ENCODE results near the gene PARPBP.

DNA sequence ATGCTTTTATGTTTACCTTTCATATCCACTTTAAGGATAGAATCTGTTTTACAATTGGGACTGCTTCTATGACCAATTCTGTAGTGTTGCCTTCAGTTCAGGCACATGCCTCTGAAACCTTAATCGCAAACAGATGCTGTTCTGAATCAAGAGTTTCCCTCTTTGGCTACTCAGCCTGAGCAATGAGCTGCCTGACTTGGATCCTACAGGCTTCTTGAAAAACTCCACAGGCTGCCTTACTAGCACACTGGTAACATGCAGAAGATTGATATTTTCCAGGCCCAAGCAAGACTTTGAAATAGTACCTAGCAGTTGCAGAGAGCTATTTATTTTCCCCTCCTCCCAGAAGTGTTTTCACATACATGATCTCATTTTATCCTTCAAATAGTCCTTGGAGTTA is 112.5 kb downstream of the PARPBP start:
- TF ChIP-seq POLR2A (IDR thresholded peaks at IDR 0.05) (no peak), POLR2AphosphoS5 (IDR thresholded peaks at IDR 0.05) (no peak), EP300 (IDR thresholded peaks at IDR 0.05) (no peak)
- TF ChIP-seq, protein P1, sequence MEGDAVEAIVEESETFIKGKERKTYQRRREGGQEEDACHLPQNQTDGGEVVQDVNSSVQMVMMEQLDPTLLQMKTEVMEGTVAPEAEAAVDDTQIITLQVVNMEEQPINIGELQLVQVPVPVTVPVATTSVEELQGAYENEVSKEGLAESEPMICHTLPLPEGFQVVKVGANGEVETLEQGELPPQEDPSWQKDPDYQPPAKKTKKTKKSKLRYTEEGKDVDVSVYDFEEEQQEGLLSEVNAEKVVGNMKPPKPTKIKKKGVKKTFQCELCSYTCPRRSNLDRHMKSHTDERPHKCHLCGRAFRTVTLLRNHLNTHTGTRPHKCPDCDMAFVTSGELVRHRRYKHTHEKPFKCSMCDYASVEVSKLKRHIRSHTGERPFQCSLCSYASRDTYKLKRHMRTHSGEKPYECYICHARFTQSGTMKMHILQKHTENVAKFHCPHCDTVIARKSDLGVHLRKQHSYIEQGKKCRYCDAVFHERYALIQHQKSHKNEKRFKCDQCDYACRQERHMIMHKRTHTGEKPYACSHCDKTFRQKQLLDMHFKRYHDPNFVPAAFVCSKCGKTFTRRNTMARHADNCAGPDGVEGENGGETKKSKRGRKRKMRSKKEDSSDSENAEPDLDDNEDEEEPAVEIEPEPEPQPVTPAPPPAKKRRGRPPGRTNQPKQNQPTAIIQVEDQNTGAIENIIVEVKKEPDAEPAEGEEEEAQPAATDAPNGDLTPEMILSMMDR (IDR thresholded peaks at IDR 0.05) = no peak
